Activated naive CD8-positive, alpha-beta T cell treated with anti-CD3 and anti-CD28 coated beads, Interleukin-2, amount 50 U/mL, for 16 hours (primary cell): ENCODE data around the gene TXNIP.

Experiments
- DNase-seq: peaks from one replicate; pipeline ENCODE4 v3.0.0-alpha.2; 2020; ENCODE audit warnings: low read depth, low spot score

Gene TXNIP

GRCh38 chr1:145985502-145986439 is 10.6 kb downstream of the TXNIP start:
- no peak for DNase-seq

- no peak for DNase-seq
These were observed 11.3 kb downstream of the TXNIP start for GRCh38 chr1:145985129-145985501.

- no peak for DNase-seq
These were observed 12.2 kb downstream of the TXNIP start for GRCh38 chr1:145983960-145984830.

- DNase-seq: no peak
These were observed 13.1 kb downstream of the TXNIP start for GRCh38 chr1:145983206-145983675.

- no peak for DNase-seq
These were observed 14.2 kb downstream of the TXNIP start for GRCh38 chr1:145982010-145982723.

- no peak for DNase-seq
These were observed 15.9 kb downstream of the TXNIP start for GRCh38 chr1:145980457-145980994.

GRCh38 chr1:145979746-145980456 is 16.5 kb downstream of the TXNIP start:
- DNase-seq: no peak

GRCh38 chr1:145978854-145979745 is 17.3 kb downstream of the TXNIP start:
- peak; percentile 56 for DNase-seq

GRCh38 chr1:145978471-145978853 is 17.9 kb downstream of the TXNIP start:
- no peak for DNase-seq

GRCh38 chr1:145977486-145978470 is 18.6 kb downstream of the TXNIP start:
- no peak for DNase-seq

GRCh38 chr1:145977016-145977415 is 19.4 kb downstream of the TXNIP start:
- no peak for DNase-seq

- no peak for DNase-seq
These were observed 21.2 kb downstream of the TXNIP start for GRCh38 chr1:145975216-145975615.

GRCh38 chr1:145974721-145975120 is 21.7 kb downstream of the TXNIP start:
- no peak for DNase-seq

GRCh38 chr1:145972580-145972979 is 23.8 kb downstream of the TXNIP start:
- no peak for DNase-seq

GRCh38 chr1:145967288-145967687 is 29.1 kb downstream of the TXNIP start:
- DNase-seq: no peak

- no peak for DNase-seq
These were observed 31.1 kb downstream of the TXNIP start for GRCh38 chr1:145965119-145965744.

- peak; percentile 79 for DNase-seq
These were observed 31.9 kb downstream of the TXNIP start, which contains the start of the genes ANKRD34A and POLR3GL for GRCh38 chr1:145964328-145965118. Gene ANKRD34A (minus strand): TSS chr1:145964575. CDS start chr1:145961759, 2,816 bp downstream. Gene POLR3GL (plus strand): TSS chr1:145964690. CDS start chr1:145974866, 10,176 bp downstream.
